GM21390 (cell line): ENCODE results near the gene AMOTL1.

Experiments
- ATAC-seq: cut with Tn5 transposase; IDR thresholded peaks from one replicate; pipeline ENCODE4 v1.9.1; 2021; ENCODE audit not compliant: unreplicated experiment

AMOTL1 gene, protein sequence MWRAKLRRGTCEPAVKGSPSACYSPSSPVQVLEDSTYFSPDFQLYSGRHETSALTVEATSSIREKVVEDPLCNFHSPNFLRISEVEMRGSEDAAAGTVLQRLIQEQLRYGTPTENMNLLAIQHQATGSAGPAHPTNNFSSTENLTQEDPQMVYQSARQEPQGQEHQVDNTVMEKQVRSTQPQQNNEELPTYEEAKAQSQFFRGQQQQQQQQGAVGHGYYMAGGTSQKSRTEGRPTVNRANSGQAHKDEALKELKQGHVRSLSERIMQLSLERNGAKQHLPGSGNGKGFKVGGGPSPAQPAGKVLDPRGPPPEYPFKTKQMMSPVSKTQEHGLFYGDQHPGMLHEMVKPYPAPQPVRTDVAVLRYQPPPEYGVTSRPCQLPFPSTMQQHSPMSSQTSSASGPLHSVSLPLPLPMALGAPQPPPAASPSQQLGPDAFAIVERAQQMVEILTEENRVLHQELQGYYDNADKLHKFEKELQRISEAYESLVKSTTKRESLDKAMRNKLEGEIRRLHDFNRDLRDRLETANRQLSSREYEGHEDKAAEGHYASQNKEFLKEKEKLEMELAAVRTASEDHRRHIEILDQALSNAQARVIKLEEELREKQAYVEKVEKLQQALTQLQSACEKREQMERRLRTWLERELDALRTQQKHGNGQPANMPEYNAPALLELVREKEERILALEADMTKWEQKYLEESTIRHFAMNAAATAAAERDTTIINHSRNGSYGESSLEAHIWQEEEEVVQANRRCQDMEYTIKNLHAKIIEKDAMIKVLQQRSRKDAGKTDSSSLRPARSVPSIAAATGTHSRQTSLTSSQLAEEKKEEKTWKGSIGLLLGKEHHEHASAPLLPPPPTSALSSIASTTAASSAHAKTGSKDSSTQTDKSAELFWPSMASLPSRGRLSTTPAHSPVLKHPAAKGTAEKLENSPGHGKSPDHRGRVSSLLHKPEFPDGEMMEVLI

DNA sequence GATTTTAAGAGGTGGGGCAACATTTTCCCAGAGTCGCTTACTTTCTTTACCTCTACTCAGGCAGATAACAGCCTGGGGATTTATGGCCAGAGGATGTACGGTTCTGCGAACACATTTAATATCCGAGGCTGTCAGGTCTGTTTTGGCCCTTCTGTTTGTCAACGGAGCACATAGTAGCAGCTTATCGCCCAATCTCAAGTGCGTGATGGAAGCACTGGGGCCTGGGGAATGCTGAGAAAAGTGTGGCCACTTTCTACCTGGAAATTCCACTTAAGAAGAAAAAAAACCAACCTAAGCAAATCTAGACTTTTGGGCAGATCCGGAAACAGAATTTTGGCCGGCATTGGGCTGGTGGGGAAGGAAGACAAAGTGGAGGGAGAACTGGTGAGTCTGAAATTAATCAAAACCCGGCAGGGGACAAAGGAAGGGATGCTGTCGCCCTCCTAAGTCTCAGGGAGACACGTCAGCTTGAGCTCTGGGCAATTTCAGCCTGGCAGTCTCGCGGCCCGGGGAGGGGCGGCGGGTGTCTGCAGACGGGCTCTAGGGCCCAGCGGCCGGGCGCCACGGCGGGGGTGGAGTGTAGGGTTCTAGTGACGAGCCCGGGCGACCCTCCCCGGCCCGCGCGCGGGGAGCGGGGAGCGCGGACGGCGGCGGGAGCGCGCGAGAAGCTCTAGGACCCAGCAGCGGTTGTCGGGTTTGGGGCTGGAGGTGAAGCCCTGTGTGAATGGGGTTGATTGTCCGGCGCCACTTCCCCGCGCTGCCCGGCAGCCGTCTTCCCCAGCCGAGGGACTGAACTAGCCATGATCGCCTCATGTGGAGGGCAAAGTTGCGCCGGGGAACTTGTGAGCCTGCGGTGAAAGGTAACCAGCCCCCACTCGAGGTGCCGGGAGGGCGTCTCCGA, at the start of gene AMOTL1:
Gene AMOTL1, plus strand, starts transcription at position 656 of the 901 bp plus-strand sequence. Its CDS starts 156 bp downstream, at position 812.
- ATAC-seq, result peak; percentile 66

DNA sequence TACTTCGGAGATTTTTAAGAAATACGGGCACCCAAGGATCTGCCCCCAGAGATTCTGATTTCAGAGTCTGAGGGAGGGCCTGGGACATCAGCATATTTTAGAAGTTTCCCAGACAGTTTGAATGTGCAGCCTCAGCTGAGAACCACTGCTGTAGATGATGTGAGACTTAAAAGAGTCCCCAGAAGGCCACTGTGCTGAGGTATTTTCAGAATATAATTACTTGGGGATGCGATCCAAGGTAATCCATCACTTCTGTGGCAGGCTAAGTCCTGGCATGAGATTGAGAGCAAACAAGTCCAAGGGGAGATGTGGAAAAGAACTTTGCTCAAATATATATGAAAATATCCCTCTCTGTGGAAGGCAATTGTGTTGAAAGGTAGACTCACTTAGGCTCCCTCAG, 48.3 kb upstream of the AMOTL1 start:
- no peak for ATAC-seq

DNA sequence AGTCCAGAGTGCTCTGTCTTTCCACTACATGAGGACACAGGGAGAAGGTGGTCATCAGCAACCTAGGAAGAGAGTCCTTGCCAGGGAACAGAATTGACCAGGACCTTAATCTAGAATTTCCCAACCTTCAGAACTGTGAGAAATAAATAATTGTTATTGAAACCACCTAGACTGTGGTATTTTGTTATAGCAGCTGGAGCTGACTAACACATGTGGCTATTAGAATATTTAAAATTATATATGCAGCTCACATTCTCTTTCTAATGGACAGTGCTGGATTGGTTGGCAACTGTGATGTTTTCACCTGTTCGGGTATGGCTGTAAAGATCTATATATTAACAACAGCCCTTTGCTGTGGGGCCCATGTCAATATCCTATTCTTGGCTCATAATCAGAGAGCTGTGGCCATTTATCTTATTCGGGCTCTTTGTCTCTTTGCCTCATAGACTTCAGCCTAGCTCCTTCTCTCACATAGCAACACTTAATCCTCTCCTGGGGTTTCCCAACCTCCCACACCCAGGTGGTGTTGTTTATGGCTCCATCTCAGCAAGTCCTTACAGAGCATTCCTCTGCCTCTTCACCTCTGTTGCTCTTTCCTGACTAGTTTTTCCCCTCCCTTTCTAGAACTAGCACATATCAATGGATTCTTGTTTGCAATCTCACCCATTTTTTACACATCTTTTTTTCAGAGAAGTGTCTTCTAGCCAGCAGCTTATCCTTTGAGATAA, 46.4 kb upstream of the AMOTL1 start:
- ATAC-seq, result no peak

DNA sequence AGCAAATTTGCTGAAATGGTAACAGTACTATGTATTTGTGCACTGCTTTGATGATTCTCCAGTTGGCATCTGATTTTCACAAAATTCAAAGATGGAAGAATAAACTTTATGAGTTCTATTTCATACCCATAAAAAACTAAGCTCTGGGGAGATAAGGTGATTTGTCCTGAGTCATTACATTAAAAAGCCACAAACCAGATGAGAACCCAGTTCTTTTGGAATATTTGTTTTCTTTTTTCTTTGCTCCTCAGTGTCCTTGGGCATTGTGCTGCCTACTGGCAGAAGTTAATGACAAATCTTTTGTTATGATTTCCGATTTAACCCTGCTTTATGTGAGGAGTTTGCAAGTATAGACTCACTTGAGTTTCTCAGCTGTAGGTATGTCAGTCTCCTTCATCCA, 45.4 kb upstream of the AMOTL1 start:
- no peak for ATAC-seq

DNA sequence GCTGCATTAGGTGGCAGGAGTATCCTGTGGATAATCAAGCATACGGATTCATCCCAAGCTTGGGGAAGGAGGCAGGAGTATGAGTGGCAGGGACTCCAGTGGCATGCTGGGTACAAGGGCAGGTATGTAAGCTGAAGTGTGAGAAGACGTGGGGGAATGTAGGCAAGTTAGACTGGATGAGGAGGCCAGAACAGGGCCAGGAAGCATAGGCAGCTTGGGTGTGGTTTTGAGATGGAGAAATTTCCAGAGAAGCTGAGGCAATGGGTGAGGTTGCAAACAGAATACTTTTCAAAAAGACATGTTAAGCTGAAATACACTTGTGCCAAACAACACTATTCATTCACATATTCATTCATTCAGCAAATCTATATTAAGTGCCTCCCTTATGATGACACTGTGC, 43.1 kb upstream of the AMOTL1 start:
- no peak for ATAC-seq

DNA sequence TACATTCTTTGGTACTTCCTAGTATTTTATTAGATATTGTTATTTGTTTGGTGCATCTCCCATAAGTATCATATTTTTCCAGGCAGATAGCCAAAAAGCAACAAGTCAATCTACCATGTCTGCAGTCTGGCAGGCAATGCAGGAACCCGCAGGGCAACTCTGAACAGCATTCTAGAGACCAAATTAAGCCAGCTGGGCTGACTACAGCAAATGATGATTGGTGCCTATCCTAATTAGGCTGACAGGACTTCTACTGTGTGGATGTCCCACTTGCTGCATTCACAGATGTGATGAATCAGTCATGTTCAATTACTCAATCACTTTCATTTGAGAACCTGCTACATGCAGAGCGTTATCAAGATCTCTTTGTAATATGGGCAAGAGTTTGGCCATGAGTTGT, 40.3 kb upstream of the AMOTL1 start:
- ATAC-seq, result no peak

DNA sequence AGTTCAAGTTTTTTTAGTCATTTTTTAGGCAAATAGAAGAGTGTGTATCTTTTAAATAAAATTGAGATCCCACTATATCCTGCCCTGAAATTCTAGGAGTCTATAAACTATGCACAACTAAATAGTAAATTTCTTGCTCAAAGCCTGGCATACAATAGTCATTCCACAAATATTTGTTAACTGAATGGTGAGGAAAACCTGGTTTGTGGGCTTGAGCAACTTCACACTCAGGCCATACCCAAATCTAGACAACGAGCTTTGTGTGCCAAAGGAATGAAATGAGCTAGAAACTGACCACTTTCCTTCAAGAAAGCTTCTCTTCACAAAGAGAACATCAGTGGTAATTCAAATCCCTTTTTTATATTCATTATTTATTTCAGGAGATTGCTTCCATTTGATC, 39.6 kb upstream of the AMOTL1 start:
- ATAC-seq, result no peak

DNA sequence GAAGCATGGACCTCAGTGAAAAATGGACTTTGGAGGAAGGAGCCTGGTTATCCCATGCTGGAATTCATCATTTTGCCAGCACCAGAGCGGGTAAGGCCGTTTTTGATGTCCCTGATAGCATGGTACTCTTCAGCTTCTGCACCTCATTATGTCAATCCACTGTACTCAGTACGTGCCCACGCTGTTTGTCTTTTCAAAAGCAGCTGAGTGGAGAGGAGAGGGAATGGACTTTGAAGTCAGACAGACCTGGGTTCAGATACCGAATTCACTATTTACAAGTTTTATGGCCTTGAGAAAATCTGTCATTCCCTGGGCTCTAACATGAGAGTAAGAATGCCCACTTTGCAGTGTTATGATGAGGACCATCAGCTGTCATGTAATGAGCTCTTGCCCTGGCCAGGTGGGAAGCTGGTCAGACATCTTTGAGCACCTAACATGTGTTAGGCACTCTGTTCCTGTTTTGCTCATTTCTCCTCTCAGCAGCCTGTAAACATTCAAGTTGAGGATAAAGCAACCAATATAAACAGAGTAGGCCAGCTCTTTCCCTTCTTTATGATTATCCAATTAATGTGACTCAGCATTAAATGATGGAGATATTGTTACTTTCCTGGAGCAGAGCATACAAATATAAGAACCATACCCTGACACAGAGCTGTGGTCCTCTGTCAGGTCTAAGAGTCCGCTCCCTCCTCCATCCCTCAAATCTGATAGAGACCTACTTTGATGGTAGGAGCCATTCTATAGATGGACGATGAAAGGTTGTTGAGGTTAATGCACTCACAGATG, 39.0 kb upstream of the AMOTL1 start:
- ATAC-seq, result no peak

DNA sequence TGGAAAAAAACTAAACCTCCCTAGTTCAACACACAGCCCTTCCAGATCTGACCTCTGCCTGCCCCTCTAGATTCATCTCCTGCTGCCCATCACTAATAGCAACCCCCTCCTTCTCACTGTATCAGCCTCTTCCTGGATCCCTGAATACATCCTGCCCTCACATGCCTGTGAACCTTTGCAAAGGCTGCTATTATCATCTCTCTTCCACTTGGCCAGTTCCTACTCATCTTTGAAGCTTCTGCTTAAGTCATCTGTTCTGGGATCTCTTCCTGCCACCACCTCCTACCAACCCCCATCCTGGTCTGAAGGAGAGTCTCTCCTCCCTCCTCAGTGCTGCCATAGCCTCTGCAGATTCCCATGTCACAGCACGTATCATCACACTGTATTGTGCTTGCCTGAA, 38.0 kb upstream of the AMOTL1 start:
- no peak for ATAC-seq

DNA sequence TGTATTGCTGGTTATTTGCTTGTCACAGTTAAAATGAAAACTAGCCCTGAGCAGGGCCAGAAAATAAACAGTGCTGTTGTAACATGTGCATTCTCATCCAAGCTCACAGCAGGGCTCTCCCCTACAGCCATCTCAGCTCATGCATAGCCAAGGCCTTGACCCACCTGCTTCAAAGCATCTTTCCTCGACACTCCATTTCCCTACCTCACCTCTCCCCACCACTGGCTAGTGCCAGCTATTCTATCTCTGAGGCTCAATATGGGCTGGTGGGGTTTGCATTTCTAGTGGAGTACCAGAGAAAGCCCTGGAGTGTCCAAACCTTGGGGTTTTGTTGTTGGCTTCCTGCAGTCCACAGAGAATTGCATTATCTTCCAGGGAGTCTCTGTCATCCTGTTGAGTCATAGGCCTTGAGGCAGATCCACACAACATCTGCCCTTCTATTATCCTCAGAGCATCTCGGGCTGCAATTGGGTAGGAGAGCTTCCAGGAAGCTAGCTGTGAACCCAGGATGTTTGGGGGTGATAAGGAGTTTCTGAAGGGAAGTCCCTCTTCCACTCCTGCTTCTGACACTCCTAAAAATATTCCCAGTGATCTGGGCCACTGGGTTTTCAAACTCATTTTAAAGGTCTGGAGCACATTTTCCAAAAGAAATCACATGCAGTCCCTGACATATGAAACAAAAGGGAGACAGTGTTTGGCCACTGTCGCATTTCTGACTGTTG, 36.1 kb upstream of the AMOTL1 start:
- no peak for ATAC-seq

DNA sequence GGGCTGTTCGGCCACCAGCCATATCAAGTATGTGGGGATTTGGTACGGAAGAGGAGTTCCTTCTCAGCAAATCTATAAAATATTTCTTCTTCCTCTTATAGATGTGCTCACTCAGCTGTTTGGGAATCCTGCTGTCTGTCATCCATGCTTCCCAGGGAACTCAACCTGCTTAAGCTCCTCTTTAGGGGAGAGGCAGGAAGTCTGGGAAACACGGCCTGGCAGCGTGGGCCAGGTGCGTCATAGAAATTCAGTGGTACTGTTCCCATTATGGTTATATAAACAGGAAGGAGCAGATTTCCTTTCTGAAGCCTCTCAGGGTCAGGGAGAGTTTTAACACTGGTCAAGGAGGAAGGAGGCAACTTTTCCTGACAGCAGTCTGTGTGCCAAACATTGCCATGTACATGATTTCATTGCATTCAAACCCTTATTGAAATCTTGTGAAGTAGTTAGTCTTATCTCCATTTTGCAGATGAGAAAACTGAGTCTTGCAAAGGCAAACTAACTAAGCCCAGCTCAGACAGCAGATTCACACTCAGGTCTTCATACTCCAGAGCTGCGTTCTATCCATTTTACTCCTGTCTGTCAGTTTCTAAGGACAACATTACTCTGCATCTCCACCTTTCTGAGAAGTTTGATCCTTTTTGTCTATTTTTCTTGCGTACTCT, 35.4 kb upstream of the AMOTL1 start:
- ATAC-seq, result no peak

DNA sequence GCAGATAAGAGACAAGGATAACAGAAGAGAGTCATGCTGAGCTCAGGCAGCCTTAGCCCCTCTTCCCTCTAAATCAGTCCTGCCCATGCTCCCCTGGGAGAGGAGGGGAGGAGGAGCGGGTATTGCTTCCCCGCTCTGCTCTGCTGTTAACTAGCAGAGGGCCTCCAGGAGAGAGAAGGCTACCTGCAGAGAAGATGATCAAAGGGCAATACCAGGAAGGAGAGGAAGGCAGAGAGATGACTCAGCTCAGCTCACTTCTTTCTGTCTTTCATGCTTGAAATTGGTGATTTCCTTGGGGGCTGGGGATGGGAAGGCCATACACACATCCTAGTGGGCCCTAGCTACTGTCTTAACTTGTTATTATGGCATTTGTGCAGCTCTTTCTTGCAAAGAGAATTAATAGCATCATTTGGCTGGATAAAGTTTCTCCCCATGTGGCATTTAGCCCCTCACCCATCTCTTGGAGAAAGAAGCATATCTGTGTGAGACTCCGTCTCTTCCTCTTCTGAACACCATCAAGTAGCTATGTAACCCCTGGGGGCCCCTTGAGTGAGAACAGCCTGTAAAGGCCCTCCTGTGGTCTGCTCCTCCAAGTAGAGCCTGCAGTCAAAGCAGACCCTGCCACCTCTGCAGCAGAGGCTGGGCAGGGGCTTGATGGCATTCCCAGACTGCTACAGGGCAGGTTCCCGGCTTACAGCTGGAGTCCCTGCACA, 33.4 kb upstream of the AMOTL1 start:
- no peak for ATAC-seq

DNA sequence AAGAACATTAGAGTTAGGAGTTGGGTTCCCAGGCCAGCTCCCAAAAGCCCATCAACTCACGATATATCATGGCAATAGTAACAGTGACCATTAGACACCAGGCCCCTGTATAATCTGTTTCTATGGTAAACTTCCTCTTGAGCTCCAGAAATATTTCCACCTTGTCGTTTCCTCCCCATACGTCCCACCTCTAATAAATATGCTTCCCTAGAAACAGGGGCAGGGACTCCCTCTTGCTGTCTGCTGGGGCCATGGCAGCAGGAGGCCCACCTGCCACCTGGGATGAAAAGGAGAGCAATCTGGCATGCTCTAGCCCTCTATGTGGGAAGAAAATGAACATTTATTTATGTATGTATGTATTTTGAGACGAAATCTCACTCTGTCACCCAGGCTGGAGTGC, 32.2 kb upstream of the AMOTL1 start:
- ATAC-seq, result no peak

DNA sequence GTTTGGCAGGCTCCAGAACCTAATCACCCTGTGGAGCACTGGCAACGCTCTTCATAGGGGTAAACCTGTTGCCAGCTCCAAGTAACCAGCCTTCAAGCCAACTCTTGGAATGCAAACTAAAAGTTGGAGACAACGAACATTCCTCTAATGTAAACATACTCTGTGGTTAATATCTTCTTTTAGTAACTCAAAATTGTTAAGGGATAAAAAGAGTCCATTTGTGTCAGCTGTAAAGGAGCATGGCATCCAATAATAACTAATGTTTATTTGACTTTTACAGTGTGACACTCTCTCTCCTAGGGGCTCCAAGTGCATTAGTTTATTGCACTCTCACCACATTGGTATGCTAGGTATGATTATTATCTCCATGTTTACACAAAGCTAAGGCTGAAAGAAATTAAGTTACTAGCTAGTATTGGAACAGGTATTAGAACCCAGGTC, 31.0 kb upstream of the AMOTL1 start:
- no peak for ATAC-seq

DNA sequence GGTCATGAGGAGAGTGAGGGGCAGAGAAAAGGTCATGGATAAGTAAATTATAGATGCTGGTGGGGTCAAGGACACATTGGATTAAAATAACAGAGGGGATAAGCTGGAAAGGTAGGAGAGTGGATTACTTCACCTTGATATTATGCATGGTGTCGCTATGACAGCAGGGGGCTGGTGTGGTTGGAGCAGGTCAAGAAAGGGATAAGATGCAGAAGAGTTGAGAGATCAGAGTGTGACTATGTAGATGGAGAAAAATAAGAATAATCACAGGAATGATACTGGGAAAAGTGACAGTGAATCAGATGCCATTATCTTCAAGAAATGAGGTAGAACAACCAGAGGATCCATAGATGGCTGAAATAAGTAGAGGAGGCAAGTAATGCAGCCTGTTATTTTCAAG, 29.4 kb upstream of the AMOTL1 start:
- no peak for ATAC-seq

DNA sequence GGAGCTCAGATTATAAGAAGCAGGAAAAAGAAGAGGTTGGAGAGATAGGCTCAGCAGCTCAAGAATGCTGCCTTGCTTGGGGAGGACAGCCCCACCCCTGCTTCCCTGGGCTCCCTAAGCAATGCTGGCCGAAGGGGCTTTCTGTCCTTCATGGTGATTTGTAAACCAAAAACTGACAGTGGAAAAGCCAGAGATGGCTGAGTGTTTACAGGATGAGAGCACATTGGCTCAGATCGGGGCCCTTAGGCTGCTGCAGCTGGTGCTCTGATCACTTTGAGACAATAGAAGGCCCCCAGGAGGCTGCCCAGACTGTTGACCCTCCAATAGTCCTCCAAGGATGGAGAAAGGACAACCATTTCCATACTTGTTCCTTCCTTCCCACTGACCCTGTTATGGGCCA, 28.8 kb upstream of the AMOTL1 start:
- no peak for ATAC-seq
